Measurements from ENCODE around the gene NSA2.
A peak's percentile ranks its signal among the peaks of the same experiment; 100 is the strongest.
"Not testable (repeated sequence)": the region's sequence is repeated elsewhere in the genome, so short reads cannot be mapped to it uniquely, and the experiment has no call there.

NSA2 gene

GRCh38 chr5:74766849-74767578, at the start of gene NSA2, which contains the start of gene GFM2:
Gene NSA2 (plus strand): TSS chr5:74767249. CDS start chr5:74767361, 112 bp downstream.
Gene GFM2 (minus strand): TSS chr5:74767117. CDS start chr5:74763742, 3,375 bp downstream.
- peak; percentile 86 for DNase-seq

- peak; percentile 61 for DNase-seq
Observed at GRCh38 chr5:74717596-74717995, 49.5 kb upstream of the NSA2 start.

GRCh38 chr5:74722271-74722670, 44.8 kb upstream of the NSA2 start:
- no peak for DNase-seq

- no peak for DNase-seq
Observed at GRCh38 chr5:74725331-74725730, 41.7 kb upstream of the NSA2 start.

GRCh38 chr5:74736759-74737158, 30.3 kb upstream of the NSA2 start:
- DNase-seq: no peak

GRCh38 chr5:74738406-74738805, 28.6 kb upstream of the NSA2 start:
- DNase-seq: no peak

GRCh38 chr5:74748742-74749141, 18.3 kb upstream of the NSA2 start:
- not testable (repeated sequence) for DNase-seq

GRCh38 chr5:74761241-74761640, 5.8 kb upstream of the NSA2 start:
- DNase-seq: no peak

GRCh38 chr5:74762599-74762998, 4.5 kb upstream of the NSA2 start:
- DNase-seq: no peak

GRCh38 chr5:74763504-74763903, 3.5 kb upstream of the NSA2 start:
- DNase-seq: no peak

GRCh38 chr5:74765201-74765600, 1.8 kb upstream of the NSA2 start:
- DNase-seq: peak; percentile 91

GRCh38 chr5:74765929-74766328, 1.1 kb upstream of the NSA2 start:
- no peak for DNase-seq

- peak; percentile 22 for DNase-seq
Observed at GRCh38 chr5:74766418-74766848, 616 bp upstream of the NSA2 start.

- no peak for DNase-seq
Observed at GRCh38 chr5:74767579-74767913, 497 bp downstream of the NSA2 start.

GRCh38 chr5:74772359-74772758, 5.3 kb downstream of the NSA2 start:
- DNase-seq: no peak

GRCh38 chr5:74778609-74779008, 11.6 kb downstream of the NSA2 start:
- DNase-seq: no peak

- no peak for DNase-seq
Observed at GRCh38 chr5:74786851-74787250, 19.8 kb downstream of the NSA2 start.

- no peak for DNase-seq
Observed at GRCh38 chr5:74787424-74787823, 20.4 kb downstream of the NSA2 start.

- DNase-seq: not testable (repeated sequence)
Observed at GRCh38 chr5:74791669-74792068, 24.6 kb downstream of the NSA2 start.

- no peak for DNase-seq
Observed at GRCh38 chr5:74798977-74799911, 32.2 kb downstream of the NSA2 start.

GRCh38 chr5:74801197-74801596, 34.1 kb downstream of the NSA2 start:
- DNase-seq: no peak

- no peak for DNase-seq
Observed at GRCh38 chr5:74801941-74802340, 34.9 kb downstream of the NSA2 start.

- DNase-seq: no peak
Observed at GRCh38 chr5:74810915-74811314, 43.9 kb downstream of the NSA2 start.

GRCh38 chr5:74816875-74817274, 49.8 kb downstream of the NSA2 start:
- no peak for DNase-seq

Measured in NCI-H748 treated with DMSO at 0.1 percent for 48 hours (cell line).